Skeletal muscle tissue (tissue), 4 donors: Measurements from ENCODE around the gene SRP68. TPM values are rescaled to one million over a fixed set of nuclear protein-coding genes. Genes with fewer than 3 reads are reported as not detected.

Experiments
- H3K27ac ChIP-seq: one replicate; pipeline ENCODE4 v1.7.0; 2013; ENCODE audit warnings: mild to moderate bottlenecking, low read depth, low read length, inconsistent platforms
- H3K27me3 ChIP-seq, 3 donors: one replicate each; pipeline ENCODE4 v1.7.0; 2013; ENCODE audit warnings: low read length in 3 of 3; ENCODE audit not compliant: control insufficient read depth in 3 of 3, insufficient read depth in 3 of 3
- H3K36me3 ChIP-seq, 3 donors: one replicate each; pipeline ENCODE4 v1.7.0; 2013; ENCODE audit warnings: low read length in 3 of 3; ENCODE audit not compliant: control insufficient read depth in 3 of 3, insufficient read depth in 3 of 3
- H3K4me1 ChIP-seq, 3 donors: one replicate each; pipeline ENCODE4 v1.7.0; 2013; ENCODE audit warnings: low read length in 3 of 3, mild to moderate bottlenecking in 3 of 3; ENCODE audit not compliant: control insufficient read depth in 3 of 3, insufficient read depth in 3 of 3
- H3K4me3 ChIP-seq, 3 donors: one replicate each; pipeline ENCODE4 v1.7.0; 2013; ENCODE audit warnings: low read length in 3 of 3
- H3K9ac ChIP-seq, 3 donors: one replicate each; pipeline ENCODE4 v1.7.0; 2013; ENCODE audit warnings: low read length in 3 of 3, mild to moderate bottlenecking in 3 of 3, moderate library complexity in 2 of 3, low read depth in 1 of 3
- H3K9me3 ChIP-seq, 3 donors: one replicate each; pipeline ENCODE4 v1.7.0; 2013; ENCODE audit warnings: low read length in 3 of 3; ENCODE audit not compliant: control insufficient read depth in 3 of 3
- total RNA-seq: library from RNA; depleted of rRNA; stranded (reverse); fragments of >200 nt; gene quantifications from one replicate; pipeline ENCODE4 v1.2.3, GENCODE V29; 2014
- donor health status: Osteomylitis.

SRP68 gene
- total RNA-seq, 1 donor from 2014 or later: 41.8 TPM

DNA sequence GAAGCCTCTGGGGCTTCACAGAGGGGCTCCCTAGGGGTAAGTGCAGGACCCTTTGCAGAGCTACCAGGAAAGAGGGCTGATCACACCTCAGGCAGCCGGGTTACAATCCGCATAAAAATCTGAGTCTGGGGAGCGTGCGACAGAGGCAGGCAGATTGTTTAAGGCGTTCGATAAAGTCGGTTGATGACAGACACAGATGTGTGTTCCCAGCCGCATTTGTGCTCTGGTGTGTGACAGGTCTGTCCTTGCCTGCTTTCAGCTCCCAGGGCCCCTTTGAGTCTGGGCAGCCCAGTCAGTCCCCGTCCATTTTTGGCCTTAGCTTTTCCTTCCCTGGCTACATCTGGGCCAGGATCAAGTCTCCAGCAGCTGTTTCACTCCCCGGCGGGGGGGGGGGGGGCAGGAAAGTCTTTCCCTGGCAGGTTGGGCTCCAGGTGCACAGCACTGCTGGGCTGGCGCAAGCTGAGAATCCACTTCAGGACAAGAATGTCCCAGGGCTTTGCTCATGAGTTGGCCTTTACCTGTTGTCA is 5.3 kb upstream of the SRP68 start:
- no peak overlapping the region for H3K27ac ChIP-seq
- peaks cover 66 to 73% (median 67%) of the 10 kb centered on the region in 3 donors for H3K27me3 ChIP-seq
- no peaks in the 10 kb centered on the region for H3K9me3 ChIP-seq
- H3K9ac ChIP-seq: no peak overlapping the region
- no peak overlapping the region for H3K4me3 ChIP-seq
- peaks cover 21 to 50% (median 34%) of the 10 kb centered on the region in 3 donors for H3K4me1 ChIP-seq
- H3K36me3 ChIP-seq: no peaks in the 10 kb centered on the region

DNA sequence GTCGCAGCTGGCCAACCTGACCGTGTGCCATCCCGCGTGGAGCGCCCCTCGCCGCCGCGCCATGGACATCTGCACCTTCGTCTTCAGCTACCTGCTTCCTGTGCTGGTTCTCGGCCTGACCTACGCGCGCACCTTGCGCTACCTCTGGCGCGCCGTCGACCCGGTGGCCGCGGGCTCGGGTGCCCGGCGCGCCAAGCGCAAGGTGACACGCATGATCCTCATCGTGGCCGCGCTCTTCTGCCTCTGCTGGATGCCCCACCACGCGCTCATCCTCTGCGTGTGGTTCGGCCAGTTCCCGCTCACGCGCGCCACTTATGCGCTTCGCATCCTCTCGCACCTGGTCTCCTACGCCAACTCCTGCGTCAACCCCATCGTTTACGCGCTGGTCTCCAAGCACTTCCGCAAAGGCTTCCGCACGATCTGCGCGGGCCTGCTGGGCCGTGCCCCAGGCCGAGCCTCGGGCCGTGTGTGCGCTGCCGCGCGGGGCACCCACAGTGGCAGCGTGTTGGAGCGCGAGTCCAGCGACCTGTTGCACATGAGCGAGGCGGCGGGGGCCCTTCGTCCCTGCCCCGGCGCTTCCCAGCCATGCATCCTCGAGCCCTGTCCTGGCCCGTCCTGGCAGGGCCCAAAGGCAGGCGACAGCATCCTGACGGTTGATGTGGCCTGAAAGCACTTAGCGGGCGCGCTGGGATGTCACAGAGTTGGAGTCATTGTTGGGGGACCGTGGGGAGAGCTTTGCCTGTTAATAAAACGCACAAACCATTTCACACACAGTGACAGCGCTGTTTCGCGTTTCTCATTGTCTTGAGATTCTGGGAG is 4.7 kb upstream of the SRP68 start:
- H3K9ac ChIP-seq: no peak overlapping the region
- no peaks in the 10 kb centered on the region for H3K36me3 ChIP-seq
- peak overlapping the region in 1 of 3 donors; percentile 13 for H3K4me3 ChIP-seq
- peaks cover 21 to 52% (median 35%) of the 10 kb centered on the region in 3 donors for H3K4me1 ChIP-seq
- peaks cover 66 to 73% (median 67%) of the 10 kb centered on the region in 3 donors for H3K27me3 ChIP-seq
- no peaks in the 10 kb centered on the region for H3K9me3 ChIP-seq
- H3K27ac ChIP-seq: no peak overlapping the region

DNA sequence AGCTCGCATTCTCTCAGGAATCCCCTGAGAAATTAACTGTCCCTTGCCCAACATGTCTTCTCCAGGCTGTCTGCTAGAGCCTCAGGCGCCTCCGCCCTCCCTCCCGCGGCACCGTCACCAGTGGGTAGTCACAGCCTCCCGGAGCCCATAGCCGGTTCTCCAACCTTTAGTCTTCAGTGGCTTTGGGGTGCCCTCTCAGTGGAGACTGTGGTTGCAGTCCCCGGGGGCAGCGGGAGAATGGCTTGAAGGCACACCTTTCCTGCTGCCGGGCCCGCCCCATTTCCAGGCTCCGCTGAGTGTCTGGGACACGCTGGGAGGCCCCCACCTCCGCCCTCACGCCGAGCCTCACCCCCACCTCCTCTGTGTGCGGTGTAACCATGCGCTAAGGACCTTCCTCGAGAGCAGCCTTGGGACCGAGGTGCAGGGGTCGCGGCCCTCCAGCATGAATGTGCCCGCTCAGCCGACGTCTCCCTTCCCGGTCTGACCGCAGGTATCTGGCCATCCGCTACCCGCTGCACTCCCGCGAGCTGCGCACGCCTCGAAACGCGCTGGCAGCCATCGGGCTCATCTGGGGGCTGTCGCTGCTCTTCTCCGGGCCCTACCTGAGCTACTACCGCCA is 3.9 kb upstream of the SRP68 start:
- no peaks in the 10 kb centered on the region for H3K36me3 ChIP-seq
- no peak overlapping the region for H3K4me3 ChIP-seq
- no peaks in the 10 kb centered on the region for H3K9me3 ChIP-seq
- H3K9ac ChIP-seq: no peak overlapping the region
- peaks cover 27 to 58% (median 38%) of the 10 kb centered on the region in 3 donors for H3K4me1 ChIP-seq
- peaks cover 66 to 73% (median 67%) of the 10 kb centered on the region in 3 donors for H3K27me3 ChIP-seq
- no peak overlapping the region for H3K27ac ChIP-seq

DNA sequence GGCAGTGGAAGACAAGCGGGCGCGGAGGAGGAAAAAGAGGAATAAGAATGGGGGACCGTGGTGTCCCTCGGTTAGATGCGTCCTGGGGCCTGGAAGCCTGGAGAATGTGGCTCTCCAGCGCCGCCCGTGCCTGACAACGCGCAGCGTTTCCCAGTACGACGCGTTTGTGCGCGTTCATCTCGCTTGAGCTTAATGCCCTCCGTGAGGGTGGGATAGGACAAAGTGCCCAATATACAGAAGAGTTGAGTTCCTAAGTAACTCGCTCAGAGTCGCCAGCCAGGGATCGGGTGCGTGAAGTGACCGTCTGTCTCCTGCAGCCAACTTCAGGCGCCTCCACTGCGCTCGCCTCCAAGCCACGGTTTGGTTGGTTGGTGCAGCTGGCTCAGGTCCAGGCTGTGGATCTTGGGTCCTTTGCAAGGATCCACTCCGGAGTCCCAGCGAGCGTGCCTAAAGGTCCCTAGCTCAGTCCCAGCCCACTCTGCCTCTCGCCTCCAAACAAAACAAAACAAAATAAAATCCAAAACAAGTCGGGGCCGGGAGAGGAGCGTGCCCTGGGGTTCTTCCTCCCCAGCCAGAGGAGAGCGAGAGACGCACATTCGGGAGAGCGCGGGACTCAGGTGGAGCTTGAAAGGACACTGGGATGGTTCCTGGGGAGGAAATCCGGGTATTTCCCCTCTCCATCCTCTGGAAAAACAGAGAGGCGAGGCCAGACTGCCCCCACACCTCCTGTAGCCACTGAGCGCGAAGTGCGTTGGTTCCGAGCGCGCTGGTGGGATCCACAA is 3.2 kb upstream of the SRP68 start:
- Histone ChIP-seq H3K36me3 (no peaks in the 10 kb centered on the region), H3K27me3 (peaks cover 66 to 72% (median 67%) of the 10 kb centered on the region in 3 donors), H3K4me1 (peaks cover 32 to 62% (median 43%) of the 10 kb centered on the region in 3 donors), H3K9ac (peak overlapping the region in 1 of 3 donors; percentile 40), H3K4me3 (peak overlapping the region; percentile 9 to 61 (median 49)), H3K27ac (no peak overlapping the region), H3K9me3 (no peaks in the 10 kb centered on the region)

DNA sequence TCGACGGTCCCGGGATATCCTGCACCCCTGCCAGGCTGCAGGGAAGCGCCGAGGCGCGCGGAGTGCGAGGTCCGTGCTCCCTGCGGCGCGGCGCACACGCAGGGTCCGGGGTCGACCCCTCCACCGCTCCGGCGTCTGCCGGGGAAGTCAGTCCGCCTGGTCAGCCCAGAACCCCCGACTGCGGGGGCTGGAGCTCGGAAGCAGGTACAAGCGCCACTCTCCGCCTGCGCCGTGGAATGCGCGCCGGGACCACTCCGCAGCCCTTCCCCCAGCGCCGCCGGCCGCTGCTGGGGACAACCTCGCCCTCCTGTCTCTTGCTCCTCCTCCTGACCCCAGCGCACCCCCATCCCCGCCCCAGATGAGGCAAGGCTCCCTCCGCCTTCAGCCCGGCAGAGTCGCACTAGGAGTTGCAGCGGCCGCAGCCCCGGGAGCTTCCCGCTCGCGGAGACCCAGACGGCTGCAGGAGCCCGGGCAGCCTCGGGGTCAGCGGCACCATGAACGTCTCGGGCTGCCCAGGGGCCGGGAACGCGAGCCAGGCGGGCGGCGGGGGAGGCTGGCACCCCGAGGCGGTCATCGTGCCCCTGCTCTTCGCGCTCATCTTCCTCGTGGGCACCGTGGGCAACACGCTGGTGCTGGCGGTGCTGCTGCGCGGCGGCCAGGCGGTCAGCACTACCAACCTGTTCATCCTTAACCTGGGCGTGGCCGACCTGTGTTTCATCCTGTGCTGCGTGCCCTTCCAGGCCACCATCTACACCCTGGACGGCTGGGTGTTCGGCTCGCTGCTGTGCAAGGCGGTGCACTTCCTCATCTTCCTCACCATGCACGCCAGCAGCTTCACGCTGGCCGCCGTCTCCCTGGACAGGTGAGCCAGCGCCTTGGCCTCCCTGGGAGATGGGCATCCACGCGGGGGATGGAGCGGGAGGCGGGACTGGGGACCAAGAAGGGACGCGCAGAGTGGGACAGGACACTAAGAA is 2.4 kb upstream of the SRP68 start, which contains the start of gene GALR2:
Gene GALR2, plus strand, starts transcription at position 392 of the 974 bp plus-strand sequence. Its CDS starts 103 bp downstream, at position 495.
- no peaks in the 10 kb centered on the region for H3K36me3 ChIP-seq
- no peak within 1 kb of the TSS for H3K27ac ChIP-seq
- H3K27me3 ChIP-seq: peaks cover 61 to 63% (median 62%) of the 10 kb centered on the region in 3 donors
- H3K4me3 ChIP-seq: peak within 1 kb of the TSS; percentile 9 to 61 (median 49)
- peaks cover 35 to 60% (median 42%) of the 10 kb centered on the region in 3 donors for H3K4me1 ChIP-seq
- H3K9me3 ChIP-seq: no peaks in the 10 kb centered on the region
- H3K9ac ChIP-seq: peak within 1 kb of the TSS in 1 of 3 donors; percentile 40

DNA sequence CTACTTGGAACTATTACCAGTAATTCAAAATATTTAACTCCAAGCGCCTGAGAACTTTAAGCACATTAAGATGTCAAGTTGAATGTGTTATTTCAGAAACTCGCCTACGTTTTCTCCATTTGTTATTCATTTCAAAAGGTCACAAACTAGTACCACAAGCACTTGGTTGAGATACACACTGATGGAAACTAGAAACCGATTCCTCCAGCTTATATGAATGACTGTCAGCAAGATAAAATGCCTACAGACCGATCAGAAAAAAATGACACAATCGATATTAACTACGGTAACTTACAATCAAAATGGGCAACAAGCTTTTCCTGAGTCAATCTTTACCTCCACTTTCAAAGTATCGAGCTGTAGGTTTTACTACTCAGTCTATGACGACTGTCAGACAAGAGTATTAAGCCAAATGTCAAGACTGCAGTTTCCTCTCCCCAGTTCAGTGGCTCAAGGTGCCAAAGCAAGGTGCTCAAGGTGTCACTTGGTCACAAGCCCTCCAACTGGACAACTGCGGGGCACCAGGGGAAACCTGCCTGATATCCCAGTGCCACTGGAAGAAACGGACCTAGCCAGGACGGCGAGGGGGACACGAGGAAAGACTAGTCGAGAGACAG is 678 bp downstream of the SRP68 start:
- H3K4me1 ChIP-seq: peaks cover 30 to 40% (median 33%) of the 10 kb centered on the region in 3 donors
- no peaks in the 10 kb centered on the region for H3K9me3 ChIP-seq
- H3K27ac ChIP-seq: peak overlapping the region; percentile 68
- peak overlapping the region; percentile 88 to 97 (median 94) for H3K9ac ChIP-seq
- peaks cover 7 to 18% (median 15%) of the 10 kb centered on the region in 3 donors for H3K36me3 ChIP-seq
- H3K27me3 ChIP-seq: peaks cover 31 to 33% (median 33%) of the 10 kb centered on the region in 3 donors
- peak overlapping the region; percentile 86 to 98 (median 91) for H3K4me3 ChIP-seq

DNA sequence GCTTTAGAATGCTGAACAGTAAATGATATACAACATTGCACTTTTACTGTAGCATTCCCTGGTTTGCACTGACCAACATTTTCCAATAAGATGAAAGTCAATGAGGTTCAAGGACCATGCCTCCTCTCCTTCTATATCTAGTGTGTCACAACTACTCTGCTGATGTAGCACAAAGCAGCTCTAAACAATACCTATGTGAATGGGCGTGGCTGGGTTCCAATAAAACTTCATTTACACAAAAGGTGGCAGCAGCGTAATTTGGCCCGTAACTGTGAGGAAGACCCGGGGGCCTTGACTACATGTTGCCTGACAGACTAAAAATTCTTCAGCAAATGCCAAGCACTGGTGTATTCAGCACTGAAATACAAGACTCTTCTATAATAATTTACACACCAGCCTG is 6.5 kb downstream of the SRP68 start:
- Histone ChIP-seq H3K4me3 (no peak overlapping the region), H3K36me3 (peaks cover 43 to 61% (median 52%) of the 10 kb centered on the region in 3 donors), H3K4me1 (peaks cover 5 to 6% (median 5%) of the 10 kb centered on the region in 3 donors), H3K9me3 (no peaks in the 10 kb centered on the region), H3K9ac (no peak overlapping the region), H3K27ac (no peak overlapping the region), H3K27me3 (no peaks in the 10 kb centered on the region)

DNA sequence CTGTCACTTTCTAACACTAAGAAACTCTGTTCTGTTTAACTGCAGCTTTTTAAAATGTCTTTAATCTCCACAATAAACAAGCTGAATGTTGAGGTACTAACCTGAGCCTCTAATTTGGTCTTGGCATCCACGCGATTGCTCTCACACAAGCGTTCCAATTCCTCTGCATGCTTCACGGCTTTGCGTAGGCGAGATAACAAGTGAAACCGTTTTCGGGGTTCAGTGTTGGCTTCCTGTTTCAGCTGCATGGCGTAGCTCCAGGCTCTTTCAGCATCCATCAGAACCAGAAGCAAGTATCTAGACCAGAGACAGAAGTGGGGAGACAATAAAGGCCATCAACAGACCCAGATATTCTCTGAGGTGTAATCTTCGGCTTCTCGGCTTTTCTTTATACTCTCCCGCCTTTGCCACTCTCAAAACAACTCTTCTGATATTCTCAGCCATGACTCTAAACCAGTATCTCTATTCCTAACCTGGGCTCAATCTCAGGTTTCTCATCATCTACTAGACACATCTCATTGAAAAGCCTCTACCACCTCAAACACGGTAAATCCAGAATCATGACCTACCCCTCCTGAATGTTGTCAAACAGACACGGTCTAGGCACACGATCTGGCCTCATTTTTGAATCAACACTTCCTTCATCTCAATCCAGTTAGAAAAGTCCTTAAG is 8.3 kb downstream of the SRP68 start:
- peaks cover 55 to 76% (median 62%) of the 10 kb centered on the region in 3 donors for H3K36me3 ChIP-seq
- H3K4me3 ChIP-seq: no peak overlapping the region
- no peak overlapping the region for H3K9ac ChIP-seq
- no peaks in the 10 kb centered on the region for H3K27me3 ChIP-seq
- H3K27ac ChIP-seq: no peak overlapping the region
- H3K4me1 ChIP-seq: no peaks in the 10 kb centered on the region
- H3K9me3 ChIP-seq: no peaks in the 10 kb centered on the region
